GM12891 (cell line): ENCODE measurements around the gene TERB1.

Experiments
- POLR2A ChIP-seq: IDR thresholded peaks from 2 replicates; pipeline ENCODE4 v1.6.1; 2011; ENCODE audit warnings: low read depth, low read length, control low read depth
- POLR2AphosphoS5 ChIP-seq: IDR thresholded peaks from 2 replicates; pipeline ENCODE4 v1.6.1; 2011; ENCODE audit warnings: low read depth, low read length, control low read depth
- SPI1 ChIP-seq: IDR thresholded peaks from 2 replicates; pipeline ENCODE4 v1.6.1; 2011; ENCODE audit warnings: low read depth, low read length, control low read depth
- TAF1 ChIP-seq: IDR thresholded peaks from 2 replicates; pipeline ENCODE4 v1.6.1; 2011; ENCODE audit warnings: low read depth, low read length, control low read depth

GRCh38 chr16:66801320-66802105 lies at the start of gene TERB1:
- no peak for TF ChIP-seq POLR2AphosphoS5
- no peak for TF ChIP-seq TAF1
- TF ChIP-seq POLR2A: no peak
- no peak for TF ChIP-seq SPI1
